ENCODE data around the gene SUGCT. TPM values are rescaled to one million over a fixed set of nuclear protein-coding genes. Genes with fewer than 3 reads are reported as not detected.

SUGCT gene
- total RNA-seq, 1 experiment from 2014 or later, result 4.6 TPM

DNA sequence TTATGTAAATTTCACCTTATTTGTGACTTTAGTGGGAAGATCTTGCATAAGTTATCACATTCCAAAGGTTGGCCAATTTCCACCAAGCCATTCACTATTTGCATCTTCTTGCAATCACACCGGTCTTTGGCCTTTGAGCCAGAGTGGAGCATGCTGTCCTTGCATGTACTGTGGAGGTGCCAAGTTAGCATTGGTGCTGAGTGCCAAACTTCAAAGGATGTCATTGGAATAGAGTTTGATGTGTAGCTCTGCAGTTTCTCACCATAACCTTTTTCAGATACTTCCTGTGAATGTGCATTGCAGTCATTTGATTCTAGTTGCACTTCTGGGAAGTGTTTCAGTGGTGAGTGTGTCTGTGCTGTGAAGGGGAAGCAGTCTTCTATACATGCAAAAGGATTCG is 620.6 kb downstream of the SUGCT start:
- ChIA-PET CTCF (interaction anchor here (1.1 kb wide), 1 partner anchor 950 kb away, joined by 3 read pairs; no protein-coding TSS in a partner anchor), POLR2A (no interaction called here)
- DNase-seq (ENCODE audit: low spot score) (no peak), ATAC-seq (peak; percentile 28; the same call in 1 of the 2 replicates)
- H3K27me3 Mint-ChIP-seq (ENCODE audit: low read depth), result no peaks in the 10 kb centered on the region
- no peaks in the 10 kb centered on the region for H3K36me3 Mint-ChIP-seq
- peaks cover 3% of the 10 kb centered on the region; the same call in 1 of the 2 replicates for H3K9me3 Mint-ChIP-seq
- H3K4me1 Mint-ChIP-seq, result peaks cover 61% of the 10 kb centered on the region
- H3K27ac Mint-ChIP-seq, result peak overlapping the region; percentile 68; the same call in 1 of the 2 replicates
- H3K4me3 Mint-ChIP-seq, result no peak overlapping the region
- TF ChIP-seq GABPB1 (CRISPR knock-in tag; IDR thresholded peaks at IDR 0.05) (peak; percentile 71), ZNF232 (CRISPR knock-in tag; IDR thresholded peaks at IDR 0.05) (no peak)
- TF ChIP-seq, protein P1, sequence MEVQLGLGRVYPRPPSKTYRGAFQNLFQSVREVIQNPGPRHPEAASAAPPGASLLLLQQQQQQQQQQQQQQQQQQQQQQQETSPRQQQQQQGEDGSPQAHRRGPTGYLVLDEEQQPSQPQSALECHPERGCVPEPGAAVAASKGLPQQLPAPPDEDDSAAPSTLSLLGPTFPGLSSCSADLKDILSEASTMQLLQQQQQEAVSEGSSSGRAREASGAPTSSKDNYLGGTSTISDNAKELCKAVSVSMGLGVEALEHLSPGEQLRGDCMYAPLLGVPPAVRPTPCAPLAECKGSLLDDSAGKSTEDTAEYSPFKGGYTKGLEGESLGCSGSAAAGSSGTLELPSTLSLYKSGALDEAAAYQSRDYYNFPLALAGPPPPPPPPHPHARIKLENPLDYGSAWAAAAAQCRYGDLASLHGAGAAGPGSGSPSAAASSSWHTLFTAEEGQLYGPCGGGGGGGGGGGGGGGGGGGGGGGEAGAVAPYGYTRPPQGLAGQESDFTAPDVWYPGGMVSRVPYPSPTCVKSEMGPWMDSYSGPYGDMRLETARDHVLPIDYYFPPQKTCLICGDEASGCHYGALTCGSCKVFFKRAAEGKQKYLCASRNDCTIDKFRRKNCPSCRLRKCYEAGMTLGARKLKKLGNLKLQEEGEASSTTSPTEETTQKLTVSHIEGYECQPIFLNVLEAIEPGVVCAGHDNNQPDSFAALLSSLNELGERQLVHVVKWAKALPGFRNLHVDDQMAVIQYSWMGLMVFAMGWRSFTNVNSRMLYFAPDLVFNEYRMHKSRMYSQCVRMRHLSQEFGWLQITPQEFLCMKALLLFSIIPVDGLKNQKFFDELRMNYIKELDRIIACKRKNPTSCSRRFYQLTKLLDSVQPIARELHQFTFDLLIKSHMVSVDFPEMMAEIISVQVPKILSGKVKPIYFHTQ (CRISPR knock-in tag; IDR thresholded peaks at IDR 0.05), result no peak

GRCh38 chr7:40757109-40757508 is 622.3 kb downstream of the SUGCT start:
- POLR2A ChIA-PET, result no interaction called here
- peaks cover 45% of the 10 kb centered on the region for H3K4me1 Mint-ChIP-seq
- H3K27me3 Mint-ChIP-seq (ENCODE audit: low read depth), result no peaks in the 10 kb centered on the region
- peak; percentile 72 for ATAC-seq
- no peak for DNase-seq (ENCODE audit: low spot score)
- H3K4me3 Mint-ChIP-seq, result no peak overlapping the region
- H3K27ac Mint-ChIP-seq, result no peak overlapping the region
- CTCF ChIA-PET, result no interaction called here
- no peaks in the 10 kb centered on the region for H3K36me3 Mint-ChIP-seq
- no peaks in the 10 kb centered on the region for H3K9me3 Mint-ChIP-seq
- no peak for TF ChIP-seq NR3C1 (CRISPR knock-in tag; conservative IDR thresholded peaks at IDR 0.05; ENCODE audit: low read depth)
- no peak for TF ChIP-seq ZNF138 (CRISPR knock-in tag; conservative IDR thresholded peaks at IDR 0.05)
- no peak for TF ChIP-seq SMAD3 (CRISPR knock-in tag; IDR thresholded peaks at IDR 0.05; ENCODE audit: borderline replicate concordance)
- TF ChIP-seq GTF2I (CRISPR knock-in tag; conservative IDR thresholded peaks at IDR 0.05), result no peak
- TF ChIP-seq, protein P2, sequence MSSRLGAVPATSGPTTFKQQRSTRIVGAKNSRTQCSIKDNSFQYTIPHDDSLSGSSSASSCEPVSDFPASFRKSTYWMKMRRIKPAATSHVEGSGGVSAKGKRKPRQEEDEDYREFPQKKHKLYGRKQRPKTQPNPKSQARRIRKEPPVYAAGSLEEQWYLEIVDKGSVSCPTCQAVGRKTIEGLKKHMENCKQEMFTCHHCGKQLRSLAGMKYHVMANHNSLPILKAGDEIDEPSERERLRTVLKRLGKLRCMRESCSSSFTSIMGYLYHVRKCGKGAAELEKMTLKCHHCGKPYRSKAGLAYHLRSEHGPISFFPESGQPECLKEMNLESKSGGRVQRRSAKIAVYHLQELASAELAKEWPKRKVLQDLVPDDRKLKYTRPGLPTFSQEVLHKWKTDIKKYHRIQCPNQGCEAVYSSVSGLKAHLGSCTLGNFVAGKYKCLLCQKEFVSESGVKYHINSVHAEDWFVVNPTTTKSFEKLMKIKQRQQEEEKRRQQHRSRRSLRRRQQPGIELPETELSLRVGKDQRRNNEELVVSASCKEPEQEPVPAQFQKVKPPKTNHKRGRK (CRISPR knock-in tag; IDR thresholded peaks at IDR 0.05; ENCODE audit: borderline replicate concordance), result no peak
- TF ChIP-seq PRRX2 (CRISPR knock-in tag; IDR thresholded peaks at IDR 0.05), result no peak
- TF ChIP-seq ATF2 (CRISPR knock-in tag; IDR thresholded peaks at IDR 0.05; ENCODE audit: borderline replicate concordance, low read depth), result no peak
- TF ChIP-seq RELA (CRISPR knock-in tag; IDR thresholded peaks at IDR 0.05; ENCODE audit: borderline replicate concordance), result no peak
- no peak for TF ChIP-seq ZNF232 (CRISPR knock-in tag; IDR thresholded peaks at IDR 0.05)
- no peak for TF ChIP-seq TEAD1 (CRISPR knock-in tag; IDR thresholded peaks at IDR 0.05)
- TF ChIP-seq, protein P3, sequence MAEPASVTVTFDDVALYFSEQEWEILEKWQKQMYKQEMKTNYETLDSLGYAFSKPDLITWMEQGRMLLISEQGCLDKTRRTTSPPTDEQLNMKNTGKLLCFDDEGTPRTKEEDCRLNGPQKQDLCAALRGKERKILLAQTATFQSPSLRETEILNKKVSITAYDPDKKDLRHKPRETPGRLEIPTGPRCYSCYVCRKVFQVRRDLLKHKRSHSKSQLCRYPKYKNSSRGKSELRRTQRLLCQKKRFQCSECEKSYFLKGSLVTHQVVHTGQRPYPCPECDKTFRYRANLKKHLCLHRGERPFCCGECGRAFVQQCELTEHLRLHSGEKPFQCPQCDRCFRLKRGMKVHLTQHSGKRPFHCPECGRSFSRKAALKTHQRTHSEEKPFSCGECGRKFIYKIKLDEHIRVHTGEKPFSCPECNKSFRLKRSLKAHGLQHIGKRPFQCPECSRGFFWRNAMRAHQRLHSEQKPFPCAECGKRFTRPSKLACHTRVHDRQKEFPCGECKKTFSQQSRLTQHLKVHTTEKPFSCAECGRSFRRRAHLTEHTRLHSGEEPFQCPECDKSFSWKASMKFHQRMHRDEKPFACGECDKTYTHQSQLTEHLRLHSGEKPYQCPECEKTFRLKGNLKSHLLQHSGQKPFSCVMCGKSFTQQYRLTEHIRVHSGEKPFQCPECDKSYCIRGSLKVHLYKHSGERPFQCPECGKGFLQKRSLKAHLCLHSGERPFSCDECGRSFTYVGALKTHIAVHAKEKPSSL (CRISPR knock-in tag; conservative IDR thresholded peaks at IDR 0.05), result no peak
- TF ChIP-seq, protein P4, sequence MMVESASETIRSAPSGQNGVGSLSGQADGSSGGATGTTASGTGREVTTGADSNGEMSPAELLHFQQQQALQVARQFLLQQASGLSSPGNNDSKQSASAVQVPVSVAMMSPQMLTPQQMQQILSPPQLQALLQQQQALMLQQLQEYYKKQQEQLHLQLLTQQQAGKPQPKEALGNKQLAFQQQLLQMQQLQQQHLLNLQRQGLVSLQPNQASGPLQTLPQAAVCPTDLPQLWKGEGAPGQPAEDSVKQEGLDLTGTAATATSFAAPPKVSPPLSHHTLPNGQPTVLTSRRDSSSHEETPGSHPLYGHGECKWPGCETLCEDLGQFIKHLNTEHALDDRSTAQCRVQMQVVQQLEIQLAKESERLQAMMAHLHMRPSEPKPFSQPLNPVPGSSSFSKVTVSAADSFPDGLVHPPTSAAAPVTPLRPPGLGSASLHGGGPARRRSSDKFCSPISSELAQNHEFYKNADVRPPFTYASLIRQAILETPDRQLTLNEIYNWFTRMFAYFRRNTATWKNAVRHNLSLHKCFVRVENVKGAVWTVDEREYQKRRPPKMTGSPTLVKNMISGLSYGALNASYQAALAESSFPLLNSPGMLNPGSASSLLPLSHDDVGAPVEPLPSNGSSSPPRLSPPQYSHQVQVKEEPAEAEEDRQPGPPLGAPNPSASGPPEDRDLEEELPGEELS (CRISPR knock-in tag; IDR thresholded peaks at IDR 0.05), result no peak
